ENCODE measurements around the gene FCN1. TPM values are rescaled to one million over a fixed set of nuclear protein-coding genes. Genes with fewer than 3 reads are reported as not detected.

FCN1 gene
- total RNA-seq, 2 donors from 2014 or later = 0.63 to 2.1 TPM

GRCh38 chr9:134875371-134875770 is 42.3 kb downstream of the FCN1 start:
- Histone ChIP-seq H3K36me3 (no peaks in the 10 kb centered on the region), H3K4me3 (no peak overlapping the region), H3K9me3 (no peaks in the 10 kb centered on the region), H3K27ac (no peak overlapping the region), H3K4me1 (peaks cover 0 to 12% of the 10 kb centered on the region in 2 donors), H3K27me3 (no peaks in the 10 kb centered on the region)
- DNase-seq (ENCODE audit: low spot score) = no peak
- TF ChIP-seq, protein P1, sequence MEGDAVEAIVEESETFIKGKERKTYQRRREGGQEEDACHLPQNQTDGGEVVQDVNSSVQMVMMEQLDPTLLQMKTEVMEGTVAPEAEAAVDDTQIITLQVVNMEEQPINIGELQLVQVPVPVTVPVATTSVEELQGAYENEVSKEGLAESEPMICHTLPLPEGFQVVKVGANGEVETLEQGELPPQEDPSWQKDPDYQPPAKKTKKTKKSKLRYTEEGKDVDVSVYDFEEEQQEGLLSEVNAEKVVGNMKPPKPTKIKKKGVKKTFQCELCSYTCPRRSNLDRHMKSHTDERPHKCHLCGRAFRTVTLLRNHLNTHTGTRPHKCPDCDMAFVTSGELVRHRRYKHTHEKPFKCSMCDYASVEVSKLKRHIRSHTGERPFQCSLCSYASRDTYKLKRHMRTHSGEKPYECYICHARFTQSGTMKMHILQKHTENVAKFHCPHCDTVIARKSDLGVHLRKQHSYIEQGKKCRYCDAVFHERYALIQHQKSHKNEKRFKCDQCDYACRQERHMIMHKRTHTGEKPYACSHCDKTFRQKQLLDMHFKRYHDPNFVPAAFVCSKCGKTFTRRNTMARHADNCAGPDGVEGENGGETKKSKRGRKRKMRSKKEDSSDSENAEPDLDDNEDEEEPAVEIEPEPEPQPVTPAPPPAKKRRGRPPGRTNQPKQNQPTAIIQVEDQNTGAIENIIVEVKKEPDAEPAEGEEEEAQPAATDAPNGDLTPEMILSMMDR (IDR thresholded peaks at IDR 0.05) = no peak

GRCh38 chr9:134872482-134873231 is 45.1 kb downstream of the FCN1 start:
- Histone ChIP-seq H3K4me1 (peaks cover 0 to 12% of the 10 kb centered on the region in 2 donors), H3K4me3 (no peak overlapping the region), H3K9me3 (no peaks in the 10 kb centered on the region), H3K27ac (no peak overlapping the region), H3K27me3 (no peaks in the 10 kb centered on the region), H3K36me3 (no peaks in the 10 kb centered on the region)
- DNase-seq (ENCODE audit: low spot score) = no peak
- TF ChIP-seq, protein P1 (IDR thresholded peaks at IDR 0.05) = no peak

- Histone ChIP-seq H3K27ac (no peak overlapping the region), H3K36me3 (no peaks in the 10 kb centered on the region), H3K27me3 (no peaks in the 10 kb centered on the region), H3K9me3 (no peaks in the 10 kb centered on the region), H3K4me1 (peaks cover 0 to 12% of the 10 kb centered on the region in 2 donors), H3K4me3 (no peak overlapping the region)
- DNase-seq (ENCODE audit: low spot score) = no peak
- TF ChIP-seq, protein P1 (IDR thresholded peaks at IDR 0.05) = no peak
These were observed 45.9 kb downstream of the FCN1 start for GRCh38 chr9:134871697-134872340.

DNA sequence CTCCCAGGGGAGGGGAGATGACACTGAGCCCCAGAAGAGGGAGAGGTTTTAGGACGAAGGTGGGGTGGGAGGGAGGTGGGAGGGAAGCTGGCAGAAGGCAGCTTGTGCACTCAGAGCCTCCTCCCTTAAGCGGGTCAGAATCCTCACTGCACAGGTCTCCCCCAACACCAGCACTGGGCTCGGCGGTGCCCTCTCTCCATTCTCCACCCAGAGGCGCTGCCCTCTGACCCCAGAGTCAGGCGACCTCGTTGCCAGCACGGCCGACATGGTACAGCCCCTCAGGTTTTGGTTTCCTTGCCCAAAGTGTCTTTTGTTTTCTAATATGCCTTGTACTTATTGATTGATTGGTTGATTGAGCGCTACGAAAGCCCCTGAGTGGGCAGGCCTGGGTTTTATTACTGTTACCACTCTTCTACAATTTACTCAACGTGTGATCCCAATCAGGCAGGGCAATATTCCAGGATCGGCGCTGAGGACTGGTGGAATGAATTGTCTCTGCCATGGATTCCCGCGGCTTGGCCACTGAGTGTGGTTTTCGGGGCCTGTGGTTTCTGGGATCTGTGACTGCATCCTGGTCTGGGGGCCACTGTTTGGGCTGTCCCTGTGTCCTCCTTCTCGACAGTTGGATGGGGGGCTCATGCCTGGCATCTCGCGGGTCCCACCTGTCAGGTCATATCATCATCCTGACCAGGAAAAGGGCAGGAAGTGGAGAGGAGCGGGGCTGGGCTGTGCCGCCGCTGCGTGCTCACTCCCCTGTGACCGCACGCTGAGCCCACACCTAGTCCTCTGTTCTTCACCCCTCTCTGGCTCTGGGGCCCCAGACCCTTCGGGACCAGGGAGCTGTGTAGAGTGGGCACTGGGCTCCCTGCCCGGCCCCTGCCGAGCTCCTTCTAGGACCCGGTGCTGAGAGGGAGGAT is 46.7 kb downstream of the FCN1 start:
- H3K9me3 ChIP-seq = no peaks in the 10 kb centered on the region
- no peak overlapping the region for H3K4me3 ChIP-seq
- no peaks in the 10 kb centered on the region for H3K36me3 ChIP-seq
- TF ChIP-seq, protein P1 (IDR thresholded peaks at IDR 0.05) = no peak
- DNase-seq (ENCODE audit: low spot score) = no peak
- H3K4me1 ChIP-seq = peaks cover 0 to 12% of the 10 kb centered on the region in 2 donors
- H3K27ac ChIP-seq = no peak overlapping the region
- H3K27me3 ChIP-seq = no peaks in the 10 kb centered on the region

GRCh38 chr9:134870301-134870694 is 47.4 kb downstream of the FCN1 start:
- H3K36me3 ChIP-seq = no peaks in the 10 kb centered on the region
- H3K9me3 ChIP-seq = no peaks in the 10 kb centered on the region
- no peak for DNase-seq (ENCODE audit: low spot score)
- H3K27ac ChIP-seq = no peak overlapping the region
- H3K4me3 ChIP-seq = no peak overlapping the region
- peaks cover 0 to 12% of the 10 kb centered on the region in 2 donors for H3K4me1 ChIP-seq
- no peaks in the 10 kb centered on the region for H3K27me3 ChIP-seq
- TF ChIP-seq, protein P1 (IDR thresholded peaks at IDR 0.05) = no peak
